B cell (primary cell): ENCODE results near the gene NUSAP1. TPM values are rescaled to one million over a fixed set of nuclear protein-coding genes. Genes with fewer than 3 reads are reported as not detected.

ENCODE experiments used
- ATAC-seq: fragments of 200-7000 bp; cut with Tn5 transposase; one replicate; pipeline ENCODE4 v1.10.0; 2021; ENCODE audit warnings: low read depth, mild to moderate bottlenecking, moderate number of reproducible peaks, moderate library complexity
- CTCF ChIA-PET: fragments of 350-600 bp; sonication (Branson Sonifier 250); formaldehyde crosslinking; loops from one replicate; lab custom pipeline; 2021; ENCODE audit warnings: antibody characterized with exemption, inconsistent platforms; lab: Charles Lee
- POLR2A ChIA-PET: fragments of 350-600 bp; sonication (Branson Sonifier 250); formaldehyde crosslinking; loops from one replicate; lab custom pipeline; 2021; ENCODE audit warnings: antibody characterized with exemption; lab: Charles Lee
- DNase-seq: peaks from one replicate; pipeline ENCODE4 v3.0.0; 2013
- H2AFZ ChIP-seq: 2 replicates; pipeline ENCODE4 v1.6.1; 2012; ENCODE audit warnings: mild to moderate bottlenecking, low read depth, low read length; ENCODE audit not compliant: insufficient read depth, poor library complexity, severe bottlenecking
- H3K27ac ChIP-seq, 2 donors: 1 replicate in 1 of 2; 2 replicates in 1 of 2; pipeline ENCODE4 v1.5.1; 2012 to 2013; ENCODE audit warnings: low read length in 2 of 2, mild to moderate bottlenecking in 2 of 2, moderate library complexity in 1 of 2
- H3K27me3 ChIP-seq, 4 experiments: fragments of 200-600 bp in 1 of 4; sonication (generic) in 1 of 4; replicated peaks in 1 of 4; 1 replicate in 2 of 4; 2 replicates in 2 of 4; pipeline versions ENCODE4 v1.6.1 to v1.7.0; 2013 to 2016; ENCODE audit warnings: low read length in 3 of 4, mild to moderate bottlenecking in 2 of 4, mixed read lengths in 1 of 4, moderate library complexity in 1 of 4; ENCODE audit not compliant: insufficient read depth in 4 of 4, control insufficient read depth in 3 of 4; ENCODE audit errors: control extremely low read depth in 1 of 4
- H3K36me3 ChIP-seq, 2 experiments: replicated peaks in 1 of 2; 1 replicate in 1 of 2; 2 replicates in 1 of 2; pipeline versions ENCODE4 v1.6.1 to v1.7.1; 2013; ENCODE audit warnings: low read length in 1 of 2; ENCODE audit not compliant: insufficient read depth in 2 of 2, control insufficient read depth in 1 of 2; ENCODE audit errors: control extremely low read depth in 1 of 2, extremely low read depth in 1 of 2
- H3K4me1 ChIP-seq, 2 donors: fragments of 200-600 bp in 1 of 2; sonication (generic) in 1 of 2; 1 replicate in 1 of 2; 2 replicates in 1 of 2; pipeline versions ENCODE4 v1.5.1 to v1.6.1; 2013 to 2017; ENCODE audit warnings: low read length in 2 of 2; ENCODE audit not compliant: control insufficient read depth in 2 of 2, insufficient read depth in 2 of 2
- H3K4me2 ChIP-seq: replicated peaks from 2 replicates; pipeline ENCODE3; 2012; ENCODE audit warnings: mild to moderate bottlenecking, low read depth, low read length; ENCODE audit not compliant: poor library complexity, severe bottlenecking
- H3K4me3 ChIP-seq, 5 experiments: fragments of 200-600 bp in 1 of 5; sonication (generic) in 1 of 5; 1 replicate in 3 of 5; 2 replicates in 2 of 5; pipeline versions ENCODE4 v1.5.1 to v1.7.0; 2011 to 2016; ENCODE audit warnings: low read length in 4 of 5, mild to moderate bottlenecking in 4 of 5, low read depth in 2 of 5, control low read depth in 1 of 5, moderate library complexity in 1 of 5; ENCODE audit not compliant: insufficient read depth in 1 of 5; ENCODE audit errors: control extremely low read depth in 1 of 5, extremely low read depth in 1 of 5
- H3K79me2 ChIP-seq: fragments of 200-600 bp; sonication (generic); one replicate; pipeline ENCODE4 v1.6.0; 2016; ENCODE audit warnings: low read length; ENCODE audit not compliant: control insufficient read depth, insufficient read depth
- H3K9ac ChIP-seq: fragments of 200-600 bp; sonication (generic); 2 replicates; pipeline ENCODE4 v1.6.1; 2017; ENCODE audit warnings: mild to moderate bottlenecking, low read length, moderate library complexity
- H3K9me3 ChIP-seq, 3 donors: one replicate each; pipeline versions ENCODE4 v1.6.1 to v1.7.1; 2013; ENCODE audit warnings: low read length in 2 of 3; ENCODE audit not compliant: control insufficient read depth in 2 of 3, insufficient read depth in 1 of 3; ENCODE audit errors: control extremely low read depth in 1 of 3
- H4K20me1 ChIP-seq: 2 replicates; pipeline ENCODE4 v1.6.0; 2012; ENCODE audit warnings: mild to moderate bottlenecking, low read length; ENCODE audit not compliant: insufficient read depth, control insufficient read depth, poor library complexity, severe bottlenecking
- H3K27ac Mint-ChIP-seq: one replicate; pipeline ENCODE4 v1.8.0; 2021; ENCODE audit warnings: mixed read lengths
- H3K27me3 Mint-ChIP-seq: one replicate; pipeline ENCODE4 v1.8.0; 2021; ENCODE audit warnings: mixed read lengths
- H3K4me1 Mint-ChIP-seq: one replicate; pipeline ENCODE4 v1.8.0; 2021; ENCODE audit warnings: mixed read lengths
- H3K4me3 Mint-ChIP-seq: one replicate; pipeline ENCODE4 v1.8.0; 2021; ENCODE audit warnings: mixed read lengths
- H3K9me3 Mint-ChIP-seq: one replicate; pipeline ENCODE4 v1.8.0; 2022; ENCODE audit warnings: mixed read lengths; ENCODE audit not compliant: insufficient read depth
- EZH2 ChIP-seq: IDR thresholded peaks from 2 replicates; pipeline ENCODE4 v1.6.1; 2012; ENCODE audit warnings: borderline replicate concordance, low read depth, mild to moderate bottlenecking, moderate library complexity, low read length; ENCODE audit not compliant: insufficient read depth, poor library complexity, severe bottlenecking
- WGBS: methylation state at CpG from one replicate; pipeline ENCODE4 v1.1.5; 2013; ENCODE audit warnings: missing lambda C conversion rate; ENCODE audit not compliant: insufficient coverage; 5-methylcytosine and 5-hydroxymethylcytosine counted together
- intact Hi-C: fragments of 100-400 bp; cut with micrococcal nuclease; formaldehyde crosslinking; loops from one replicate; pipeline ENCODE4 v1.10.0; 2022
- polyA plus RNA-seq: library from polyadenylated mRNA; depleted of rRNA; stranded (reverse); fragments of >200 nt; gene quantifications from 2 replicates; pipeline ENCODE4 v1.2.3, GENCODE V29; 2012
- total RNA-seq, 2 donors: library from RNA; stranded (reverse); fragments of 120-200 nt in 1 of 2; gene quantifications; 1 replicate in 1 of 2; 2 replicates in 1 of 2; pipeline versions ENCODE4 v1.2.3 to v1.2.4, GENCODE V29; 2013 to 2022
- TF ChIP-seq, protein P1 (sequence below): fragments of 200-600 bp; IDR thresholded peaks from one replicate; pipeline ENCODE4 v1.8.0; 2022; ENCODE audit warnings: antibody characterized with exemption, mild to moderate bottlenecking

The NUSAP1 gene
- total and polyA plus RNA-seq, 2 donors (not counting 1 experiment from before 2014, with no cell fraction given) = 5.4 to 8.3 TPM

DNA sequence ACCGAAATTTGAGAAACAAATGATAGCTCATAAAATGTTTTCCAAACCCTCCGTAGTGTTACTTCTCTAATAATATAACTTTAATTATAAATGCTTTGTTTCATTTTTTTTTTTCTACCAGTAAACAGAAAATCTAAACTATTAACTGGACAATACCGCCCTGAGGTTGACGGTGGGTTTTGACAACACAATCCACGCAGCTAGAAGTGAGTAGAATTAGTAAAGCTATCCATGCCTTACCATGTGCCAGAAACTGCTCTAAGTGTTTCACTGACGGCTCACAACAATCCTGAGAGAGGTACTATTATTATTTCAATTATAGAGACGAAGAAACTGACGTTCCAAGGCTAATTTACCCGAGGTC is 69.2 kb downstream of the NUSAP1 start:
- 0% methylated on average over 2 of the region's 9 CpGs for WGBS

DNA sequence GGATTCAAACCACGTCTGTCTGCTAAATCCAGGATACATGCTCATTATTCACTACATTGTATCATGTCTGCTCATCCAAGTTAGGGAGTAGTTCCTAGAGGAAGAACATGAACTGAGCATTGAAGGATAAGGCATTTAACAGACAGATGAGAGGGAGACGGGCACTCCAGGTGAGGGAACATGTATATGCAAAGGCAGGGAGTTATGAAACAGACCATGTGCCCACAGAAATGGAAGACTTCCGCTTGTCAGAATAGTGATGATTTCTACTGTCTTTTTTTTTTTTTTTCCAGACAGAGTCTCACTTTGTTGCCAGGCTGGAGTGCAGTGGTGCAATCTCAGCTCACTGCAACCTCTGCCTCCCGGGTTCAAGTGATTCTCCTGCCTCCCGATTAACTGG is 74.7 kb downstream of the NUSAP1 start:
- no peaks in the 10 kb centered on the region for H3K9me3 ChIP-seq
- Mint-ChIP-seq H3K9me3 (no peaks in the 10 kb centered on the region), H3K27me3 (no peaks in the 10 kb centered on the region), H3K27ac (no peak overlapping the region), H3K4me3 (no peak overlapping the region), H3K4me1 (peaks cover 13% of the 10 kb centered on the region)
- 82% methylated on average over 3 of the region's 5 CpGs for WGBS
- H3K4me2 ChIP-seq = no peak overlapping the region
- H3K27ac ChIP-seq = no peak overlapping the region
- no peak overlapping the region for H2AFZ ChIP-seq
- DNase-seq (no peak), ATAC-seq (no peak)
- H3K36me3 ChIP-seq = no peaks in the 10 kb centered on the region
- H3K4me1 ChIP-seq = peaks cover 4 to 8% of the 10 kb centered on the region in 2 donors
- H3K79me2 ChIP-seq = peaks cover 10% of the 10 kb centered on the region
- H3K4me3 ChIP-seq = no peak overlapping the region
- H4K20me1 ChIP-seq = no peaks in the 10 kb centered on the region
- ChIA-PET CTCF (no interaction called here), POLR2A (no interaction called here)
- no peak overlapping the region for H3K9ac ChIP-seq
- TF ChIP-seq EZH2 = no peak
- TF ChIP-seq, protein P1, sequence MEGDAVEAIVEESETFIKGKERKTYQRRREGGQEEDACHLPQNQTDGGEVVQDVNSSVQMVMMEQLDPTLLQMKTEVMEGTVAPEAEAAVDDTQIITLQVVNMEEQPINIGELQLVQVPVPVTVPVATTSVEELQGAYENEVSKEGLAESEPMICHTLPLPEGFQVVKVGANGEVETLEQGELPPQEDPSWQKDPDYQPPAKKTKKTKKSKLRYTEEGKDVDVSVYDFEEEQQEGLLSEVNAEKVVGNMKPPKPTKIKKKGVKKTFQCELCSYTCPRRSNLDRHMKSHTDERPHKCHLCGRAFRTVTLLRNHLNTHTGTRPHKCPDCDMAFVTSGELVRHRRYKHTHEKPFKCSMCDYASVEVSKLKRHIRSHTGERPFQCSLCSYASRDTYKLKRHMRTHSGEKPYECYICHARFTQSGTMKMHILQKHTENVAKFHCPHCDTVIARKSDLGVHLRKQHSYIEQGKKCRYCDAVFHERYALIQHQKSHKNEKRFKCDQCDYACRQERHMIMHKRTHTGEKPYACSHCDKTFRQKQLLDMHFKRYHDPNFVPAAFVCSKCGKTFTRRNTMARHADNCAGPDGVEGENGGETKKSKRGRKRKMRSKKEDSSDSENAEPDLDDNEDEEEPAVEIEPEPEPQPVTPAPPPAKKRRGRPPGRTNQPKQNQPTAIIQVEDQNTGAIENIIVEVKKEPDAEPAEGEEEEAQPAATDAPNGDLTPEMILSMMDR = no peak
- intact Hi-C loops = no loop called here
- no peaks in the 10 kb centered on the region for H3K27me3 ChIP-seq

More for the DNA sequence above, 69.2 kb downstream of the NUSAP1 start:
- Histone ChIP-seq H3K4me2 (peak overlapping the region; percentile 82), H2AFZ (peak overlapping the region; percentile 88), H3K9ac (peak overlapping the region; percentile 91), H3K9me3 (no peaks in the 10 kb centered on the region), H3K4me1 (peaks cover 8 to 17% of the 10 kb centered on the region in 2 donors), H3K79me2 (peaks cover 23% of the 10 kb centered on the region), H3K4me3 (peak overlapping the region; percentile 76 to 97 (median 86)), H3K36me3 (peaks cover 0 to under 1% of the 10 kb centered on the region in 2 experiments), H4K20me1 (no peaks in the 10 kb centered on the region), H3K27ac (peak overlapping the region; percentile 71 to 91), H3K27me3 (no peaks in the 10 kb centered on the region)
- TF ChIP-seq, protein P1 = no peak
- TF ChIP-seq EZH2 = no peak
- peaks cover 21% of the 10 kb centered on the region for H3K4me1 Mint-ChIP-seq
- ChIA-PET POLR2A (interaction anchor here (0.6 kb wide), 1 partner anchor 170 kb away, joined by 5 read pairs; no protein-coding TSS in a partner anchor), CTCF (interaction anchor here (0.6 to 0.8 kb wide), 2 partner anchors 92 to 210 kb away, joined by 3 to 5 read pairs; partner anchors contain the start of gene ITPKA)
- H3K4me3 Mint-ChIP-seq = peak overlapping the region; percentile 98
- peak overlapping the region; percentile 99 for H3K27ac Mint-ChIP-seq
- no peaks in the 10 kb centered on the region for H3K9me3 Mint-ChIP-seq
- ATAC-seq (peak; percentile 8), DNase-seq (no peak)
- intact Hi-C loops = loop anchor here (1.0 to 5.0 kb wide), 5 partner anchors 15 to 171 kb away; partner anchors contain the start of genes CHP1, NUSAP1, OIP5 and RPAP1
- H3K27me3 Mint-ChIP-seq = no peaks in the 10 kb centered on the region
